Skeletal muscle satellite cell (primary cell): ENCODE measurements around the gene HNRNPL.

Experiments used
- H3K27me3 ChIP-seq: 2 replicates; pipeline ENCODE4 v1.7.0; 2013; ENCODE audit warnings: low read length; ENCODE audit not compliant: control insufficient read depth, insufficient read depth
- H3K36me3 ChIP-seq: 2 replicates; pipeline ENCODE4 v1.7.0; 2013; ENCODE audit warnings: mild to moderate bottlenecking, control low read depth, low read length; ENCODE audit not compliant: insufficient read depth
- H3K4me1 ChIP-seq: 2 replicates; pipeline ENCODE4 v1.7.0; 2013; ENCODE audit warnings: low read length; ENCODE audit not compliant: control insufficient read depth, insufficient read depth
- H3K4me2 ChIP-seq: 2 replicates; pipeline ENCODE4 v1.7.0; 2013; ENCODE audit warnings: mild to moderate bottlenecking, low read length
- H3K4me3 ChIP-seq: 2 replicates; pipeline ENCODE4 v1.7.0; 2013; ENCODE audit warnings: low read length
- H3K9ac ChIP-seq: 2 replicates; pipeline ENCODE4 v1.7.0; 2013; ENCODE audit warnings: mild to moderate bottlenecking, low read depth, low read length, moderate library complexity
- H3K9me3 ChIP-seq: replicated peaks from 2 replicates; pipeline ENCODE4 v1.7.0; 2013; ENCODE audit warnings: mild to moderate bottlenecking, control low read depth, low read length

The HNRNPL gene

GRCh38 chr19:38841787-38842438 is 7.9 kb downstream of the HNRNPL start:
- H3K9ac ChIP-seq: no peak overlapping the region
- no peak overlapping the region for H3K4me3 ChIP-seq
- no peaks in the 10 kb centered on the region for H3K27me3 ChIP-seq
- H3K4me2 ChIP-seq: no peak overlapping the region
- H3K4me1 ChIP-seq: no peaks in the 10 kb centered on the region
- no peaks in the 10 kb centered on the region for H3K9me3 ChIP-seq
- H3K36me3 ChIP-seq: peaks cover 97% of the 10 kb centered on the region

DNA sequence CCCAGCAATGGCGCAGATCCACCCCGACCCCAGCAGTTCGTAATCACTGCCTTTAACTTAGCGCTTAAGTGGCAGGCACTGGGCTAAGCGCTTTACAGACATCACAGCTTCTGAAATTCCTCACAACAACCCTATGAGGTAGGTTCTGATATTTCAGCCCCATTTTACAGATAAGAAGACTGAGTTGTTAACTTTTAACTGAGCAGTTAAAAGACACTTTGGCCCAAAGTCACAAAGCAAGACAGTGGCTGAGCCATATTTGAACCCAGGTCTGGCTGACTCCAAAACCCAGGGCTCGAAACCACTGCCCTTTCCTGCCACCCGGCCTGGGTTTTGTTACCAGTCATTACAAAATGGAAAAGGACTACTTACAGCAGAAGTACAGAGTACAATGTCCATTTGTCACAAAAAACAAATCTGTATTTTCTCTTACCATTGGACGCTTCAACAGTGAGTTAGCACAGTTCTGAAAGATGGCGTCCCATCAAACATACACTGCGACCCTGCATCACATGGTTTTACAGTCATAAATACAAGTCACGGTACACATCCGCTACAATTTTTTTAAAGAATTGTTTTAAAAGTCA is 8.5 kb downstream of the HNRNPL start:
- Histone ChIP-seq H3K36me3 (peaks cover 97% of the 10 kb centered on the region), H3K4me1 (no peaks in the 10 kb centered on the region), H3K4me3 (no peak overlapping the region), H3K27me3 (no peaks in the 10 kb centered on the region), H3K9ac (no peak overlapping the region), H3K4me2 (no peak overlapping the region), H3K9me3 (no peaks in the 10 kb centered on the region)

DNA sequence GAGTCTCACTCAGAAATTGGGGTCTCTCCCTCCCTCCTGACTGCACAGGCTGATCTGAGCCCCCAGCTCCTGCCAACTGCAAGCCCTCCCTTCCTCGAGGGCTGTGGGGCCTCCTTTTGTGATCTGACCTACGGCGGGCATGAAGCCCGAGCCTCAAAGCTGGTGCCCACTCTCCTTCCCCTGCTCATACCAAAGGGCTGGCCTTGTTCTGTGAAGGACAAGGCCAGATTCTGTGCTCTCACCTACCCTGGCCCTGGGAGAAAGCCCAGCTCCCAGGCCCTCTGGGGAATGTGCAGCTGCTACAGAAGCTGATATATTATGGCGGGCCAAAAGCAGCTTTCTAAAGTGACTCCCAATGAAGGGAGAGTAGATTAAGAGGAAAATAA is 9.2 kb downstream of the HNRNPL start:
- no peaks in the 10 kb centered on the region for H3K4me1 ChIP-seq
- H3K9me3 ChIP-seq: no peaks in the 10 kb centered on the region
- no peak overlapping the region for H3K4me2 ChIP-seq
- H3K4me3 ChIP-seq: no peak overlapping the region
- H3K9ac ChIP-seq: no peak overlapping the region
- peaks cover 97% of the 10 kb centered on the region for H3K36me3 ChIP-seq
- H3K27me3 ChIP-seq: no peaks in the 10 kb centered on the region

DNA sequence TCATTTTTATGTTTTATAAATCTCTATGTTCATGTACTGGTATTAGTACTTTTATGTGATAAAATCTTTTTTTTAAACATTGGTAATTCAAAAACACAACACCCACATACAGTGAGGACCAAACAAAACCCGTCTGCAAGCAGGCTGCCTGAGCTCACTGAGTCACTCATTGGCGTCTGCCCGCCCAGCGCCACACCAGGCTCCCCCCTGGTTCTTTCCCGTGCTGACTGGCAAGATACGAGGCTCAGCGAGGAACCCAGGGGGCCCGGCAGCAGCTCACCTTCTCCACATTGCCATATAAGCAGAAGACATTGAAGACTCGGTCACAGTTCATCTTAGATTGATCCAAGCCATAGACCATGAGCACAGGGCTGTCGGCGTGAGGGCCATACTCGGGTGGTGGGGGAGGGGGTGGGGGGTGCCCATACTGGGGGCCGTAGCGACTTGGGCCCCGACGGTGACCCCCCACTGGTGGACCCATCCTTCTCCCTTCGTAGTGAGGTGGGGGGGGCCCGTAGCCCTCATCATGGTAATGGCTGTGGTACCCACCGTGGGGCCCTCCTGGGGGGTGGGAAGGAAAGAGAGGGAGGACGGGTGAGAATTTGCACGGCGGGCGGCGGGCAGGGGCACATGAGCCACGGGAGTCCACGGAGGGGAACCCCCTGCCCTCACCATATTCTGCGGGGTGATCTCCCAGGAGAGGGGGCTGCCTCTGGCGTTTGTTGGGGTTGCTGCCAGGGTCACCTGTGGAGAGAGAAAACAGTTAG is 9.8 kb downstream of the HNRNPL start:
- Histone ChIP-seq H3K4me2 (no peak overlapping the region), H3K36me3 (peaks cover 97% of the 10 kb centered on the region), H3K27me3 (no peaks in the 10 kb centered on the region), H3K4me3 (no peak overlapping the region), H3K4me1 (no peaks in the 10 kb centered on the region), H3K9me3 (no peaks in the 10 kb centered on the region), H3K9ac (no peak overlapping the region)

- Histone ChIP-seq H3K4me2 (no peak overlapping the region), H3K4me1 (no peaks in the 10 kb centered on the region), H3K36me3 (peaks cover 88% of the 10 kb centered on the region), H3K9me3 (no peaks in the 10 kb centered on the region), H3K27me3 (no peaks in the 10 kb centered on the region), H3K4me3 (no peak overlapping the region), H3K9ac (no peak overlapping the region)
Observed at GRCh38 chr19:38838986-38839761, 10.6 kb downstream of the HNRNPL start.

- Histone ChIP-seq H3K36me3 (peaks cover 81% of the 10 kb centered on the region), H3K4me2 (no peak overlapping the region), H3K27me3 (no peaks in the 10 kb centered on the region), H3K4me3 (no peak overlapping the region), H3K9me3 (no peaks in the 10 kb centered on the region), H3K4me1 (no peaks in the 10 kb centered on the region), H3K9ac (no peak overlapping the region)
Observed at GRCh38 chr19:38838208-38838985, 11.4 kb downstream of the HNRNPL start.

DNA sequence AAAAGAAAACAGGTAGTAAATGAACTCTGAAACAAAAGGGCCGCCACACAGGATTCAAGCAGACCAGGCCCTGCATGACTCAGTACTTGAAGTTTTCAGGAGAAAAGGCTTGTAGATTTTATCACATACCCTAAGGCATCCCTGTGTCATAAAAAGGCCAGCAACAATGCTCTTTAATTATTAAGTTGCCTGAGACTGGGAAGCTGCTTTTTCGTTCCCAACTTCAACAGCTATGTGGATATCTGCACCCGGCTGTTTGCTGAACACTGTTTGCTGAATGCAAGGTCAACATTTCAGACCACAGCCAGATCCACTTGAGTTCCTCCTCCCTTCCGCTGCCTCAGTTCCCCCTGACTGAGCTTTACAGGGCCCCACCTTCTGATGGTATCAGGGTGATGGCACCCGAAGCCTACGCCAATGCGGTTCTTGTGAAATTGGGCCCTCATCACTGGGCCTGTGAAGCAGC is 12.1 kb downstream of the HNRNPL start:
- H3K4me2 ChIP-seq: no peak overlapping the region
- no peaks in the 10 kb centered on the region for H3K27me3 ChIP-seq
- peaks cover 74% of the 10 kb centered on the region for H3K36me3 ChIP-seq
- H3K4me1 ChIP-seq: no peaks in the 10 kb centered on the region
- H3K9me3 ChIP-seq: no peaks in the 10 kb centered on the region
- H3K4me3 ChIP-seq: no peak overlapping the region
- no peak overlapping the region for H3K9ac ChIP-seq

- Histone ChIP-seq H3K27me3 (no peaks in the 10 kb centered on the region), H3K9ac (no peak overlapping the region), H3K9me3 (no peaks in the 10 kb centered on the region), H3K36me3 (peaks cover 68% of the 10 kb centered on the region), H3K4me1 (peaks cover 3% of the 10 kb centered on the region), H3K4me3 (no peak overlapping the region), H3K4me2 (no peak overlapping the region)
Observed at GRCh38 chr19:38836983-38837626, 12.7 kb downstream of the HNRNPL start.

GRCh38 chr19:38836159-38836982 is 13.4 kb downstream of the HNRNPL start:
- Histone ChIP-seq H3K9me3 (no peaks in the 10 kb centered on the region), H3K27me3 (no peaks in the 10 kb centered on the region), H3K4me1 (peaks cover 7% of the 10 kb centered on the region), H3K4me3 (no peak overlapping the region), H3K4me2 (no peak overlapping the region), H3K9ac (no peak overlapping the region), H3K36me3 (peaks cover 60% of the 10 kb centered on the region)

- Histone ChIP-seq H3K4me3 (no peak overlapping the region), H3K9ac (no peak overlapping the region), H3K9me3 (no peaks in the 10 kb centered on the region), H3K4me1 (peaks cover 25% of the 10 kb centered on the region), H3K36me3 (peaks cover 45% of the 10 kb centered on the region), H3K4me2 (no peak overlapping the region), H3K27me3 (no peaks in the 10 kb centered on the region)
Observed at GRCh38 chr19:38834590-38834989, 15.2 kb downstream of the HNRNPL start.
